GM12873 (cell line): ENCODE results near the gene ANKRD40CL.

Experiments used
- TF ChIP-seq, protein P1 (sequence below): IDR thresholded peaks from 2 replicates; pipeline ENCODE4 v1.5.1; 2012; ENCODE audit warnings: low read depth, mild to moderate bottlenecking, moderate library complexity, low read length, control low read depth; ENCODE audit not compliant: insufficient read depth; ENCODE audit errors: missing control alignments

Gene ANKRD40CL

DNA sequence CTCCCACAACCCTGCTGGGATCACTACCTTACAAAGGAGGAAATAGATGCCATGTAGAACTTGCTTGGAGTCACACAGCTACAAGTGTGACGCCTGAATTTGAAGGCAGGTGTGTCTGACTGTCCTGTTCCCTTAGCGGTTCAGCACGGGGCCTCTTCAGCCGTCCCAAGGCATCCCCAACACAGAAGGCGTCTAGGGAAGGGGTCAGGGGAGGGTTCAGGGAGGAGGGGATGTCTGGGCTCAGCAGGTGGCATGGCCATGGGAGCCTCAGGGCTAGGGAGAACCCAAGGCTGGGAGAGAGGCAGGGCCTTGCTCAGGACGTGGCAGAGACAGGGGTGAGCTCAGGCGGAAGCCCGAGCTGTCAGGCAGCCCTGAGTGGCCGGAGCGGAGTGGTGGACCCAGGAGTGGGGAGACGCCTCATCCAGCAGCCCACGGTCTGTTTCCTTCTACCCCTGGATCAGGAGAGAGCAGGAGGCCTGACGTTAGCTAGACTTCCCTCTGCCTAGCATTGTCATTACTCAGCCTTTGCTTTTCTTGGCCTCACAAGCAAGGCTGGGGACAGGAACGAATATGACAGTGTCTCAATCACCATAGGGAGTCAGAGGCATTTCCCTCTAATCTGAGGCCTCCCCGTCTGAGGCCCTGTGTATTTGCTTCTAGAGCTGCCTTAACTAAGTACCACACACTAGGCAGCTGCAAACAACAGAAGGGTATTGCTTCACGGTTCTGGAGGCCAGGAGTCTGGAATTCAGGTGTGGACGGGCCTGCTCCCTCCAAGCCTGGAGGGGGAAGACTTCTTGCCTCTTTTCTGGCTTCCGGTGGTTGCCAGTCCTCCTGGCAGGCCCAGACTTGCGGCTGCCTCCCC lies 31.3 kb upstream of the ANKRD40CL start:
- TF ChIP-seq, protein P1, sequence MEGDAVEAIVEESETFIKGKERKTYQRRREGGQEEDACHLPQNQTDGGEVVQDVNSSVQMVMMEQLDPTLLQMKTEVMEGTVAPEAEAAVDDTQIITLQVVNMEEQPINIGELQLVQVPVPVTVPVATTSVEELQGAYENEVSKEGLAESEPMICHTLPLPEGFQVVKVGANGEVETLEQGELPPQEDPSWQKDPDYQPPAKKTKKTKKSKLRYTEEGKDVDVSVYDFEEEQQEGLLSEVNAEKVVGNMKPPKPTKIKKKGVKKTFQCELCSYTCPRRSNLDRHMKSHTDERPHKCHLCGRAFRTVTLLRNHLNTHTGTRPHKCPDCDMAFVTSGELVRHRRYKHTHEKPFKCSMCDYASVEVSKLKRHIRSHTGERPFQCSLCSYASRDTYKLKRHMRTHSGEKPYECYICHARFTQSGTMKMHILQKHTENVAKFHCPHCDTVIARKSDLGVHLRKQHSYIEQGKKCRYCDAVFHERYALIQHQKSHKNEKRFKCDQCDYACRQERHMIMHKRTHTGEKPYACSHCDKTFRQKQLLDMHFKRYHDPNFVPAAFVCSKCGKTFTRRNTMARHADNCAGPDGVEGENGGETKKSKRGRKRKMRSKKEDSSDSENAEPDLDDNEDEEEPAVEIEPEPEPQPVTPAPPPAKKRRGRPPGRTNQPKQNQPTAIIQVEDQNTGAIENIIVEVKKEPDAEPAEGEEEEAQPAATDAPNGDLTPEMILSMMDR: no peak

DNA sequence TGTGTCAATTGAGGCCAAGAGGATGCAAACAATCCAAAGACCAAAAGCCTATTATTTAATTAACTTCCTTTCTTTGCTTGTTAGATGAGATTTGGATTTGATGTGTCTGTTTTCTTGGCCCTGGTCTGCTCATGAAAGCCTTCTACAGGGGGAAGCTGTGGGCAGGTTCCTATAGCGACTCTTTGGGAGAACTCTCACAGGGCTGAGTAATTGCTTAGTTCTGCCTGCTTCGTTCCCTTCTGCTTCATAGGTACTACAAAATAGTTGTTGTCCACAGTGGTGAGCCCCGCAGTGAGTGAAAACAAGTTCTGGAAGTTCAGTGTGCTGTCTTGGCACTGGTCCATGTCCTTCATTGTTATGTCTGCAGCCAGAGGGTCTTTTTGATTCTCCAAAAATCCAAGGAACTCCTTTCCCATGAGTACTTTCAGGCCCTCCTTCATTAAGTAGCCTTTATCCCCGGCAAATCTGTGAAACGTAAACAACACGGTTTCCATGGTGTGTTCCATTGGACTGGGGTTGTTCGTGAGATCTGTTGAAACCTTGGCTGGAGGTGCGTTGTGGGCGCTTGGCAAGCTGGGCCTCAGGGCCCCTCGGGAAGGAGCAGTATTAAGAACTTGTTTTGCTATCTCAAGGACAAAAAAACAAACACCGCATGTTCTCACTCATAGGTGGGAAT lies 30.0 kb upstream of the ANKRD40CL start:
- TF ChIP-seq, protein P1: no peak

DNA sequence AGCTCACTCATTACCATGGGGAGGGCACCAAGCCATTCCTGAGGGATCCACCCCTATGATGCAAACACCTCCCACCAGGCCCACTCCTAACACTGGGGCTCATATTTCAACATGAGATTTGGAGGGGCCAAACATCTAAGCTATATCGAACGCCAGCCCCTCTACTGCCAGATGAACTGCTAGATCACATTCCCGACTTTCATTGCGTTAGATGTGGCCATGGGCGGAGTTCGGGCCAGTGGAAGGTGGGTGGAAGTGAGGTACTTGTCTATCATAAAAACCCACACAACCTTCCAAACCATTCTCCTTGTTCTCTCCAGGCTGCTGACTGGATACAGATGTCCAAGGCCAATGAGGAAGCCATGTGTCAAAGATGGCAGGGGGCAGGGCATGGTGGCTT lies 27.0 kb upstream of the ANKRD40CL start:
- TF ChIP-seq, protein P1: no peak

DNA sequence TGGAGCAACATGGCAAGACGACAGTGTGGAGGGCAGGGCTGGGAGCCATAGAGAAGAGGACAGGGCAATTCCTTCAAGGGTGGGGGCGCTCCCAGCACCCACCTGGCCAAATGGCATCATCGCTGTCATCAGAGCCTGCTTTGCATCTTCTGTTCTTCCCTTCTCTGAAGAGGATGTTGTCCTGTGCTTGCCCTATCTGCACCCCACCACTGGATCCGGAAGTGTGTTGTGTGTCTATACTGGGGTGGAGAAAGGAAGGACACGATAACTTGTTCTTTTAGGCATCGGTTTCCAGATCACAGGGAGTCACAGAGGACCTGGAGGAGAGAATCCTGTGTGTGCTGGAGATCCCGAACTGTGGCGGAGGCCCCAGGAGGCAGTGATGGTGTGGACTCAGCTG lies 25.7 kb upstream of the ANKRD40CL start:
- TF ChIP-seq, protein P1: no peak

DNA sequence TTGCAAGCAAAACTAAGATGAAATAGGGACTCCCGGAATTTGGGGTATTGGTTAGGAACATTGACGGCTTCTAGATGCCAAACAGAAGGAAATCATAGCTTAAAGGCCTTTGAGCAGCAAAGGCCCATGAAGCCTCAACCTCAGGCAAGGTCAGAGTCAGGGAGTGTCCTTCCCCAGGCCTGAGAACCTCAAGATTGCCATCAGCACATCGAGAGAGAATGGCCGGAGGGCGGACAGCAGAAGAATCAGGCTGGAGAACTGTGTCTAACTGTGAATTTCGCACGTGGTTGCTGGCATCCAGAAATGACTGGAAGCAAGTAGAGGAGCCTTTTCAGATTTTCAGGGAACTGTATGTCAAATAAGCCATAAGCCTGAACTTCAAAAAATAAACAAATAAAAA lies 24.8 kb upstream of the ANKRD40CL start:
- TF ChIP-seq, protein P1: no peak

DNA sequence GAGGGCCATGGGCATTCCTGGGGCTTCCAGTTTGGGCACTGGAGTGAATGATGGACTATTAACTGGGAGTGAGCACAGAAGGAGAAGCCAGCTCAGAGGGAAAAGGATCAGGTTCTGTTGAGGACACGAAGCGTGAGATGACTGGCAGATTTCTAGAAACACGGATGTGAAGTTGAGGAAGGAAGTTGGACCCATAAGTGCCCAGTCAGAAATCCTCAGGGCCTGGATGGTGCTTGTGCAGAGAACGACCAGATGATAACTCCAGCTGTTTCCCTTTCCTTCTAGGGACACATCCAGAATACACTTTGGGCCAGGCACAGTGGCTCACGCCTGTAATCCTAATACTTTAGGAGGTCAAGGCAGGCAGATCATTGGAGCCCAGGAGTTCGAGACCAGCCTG lies 23.3 kb upstream of the ANKRD40CL start:
- TF ChIP-seq, protein P1: no peak

DNA sequence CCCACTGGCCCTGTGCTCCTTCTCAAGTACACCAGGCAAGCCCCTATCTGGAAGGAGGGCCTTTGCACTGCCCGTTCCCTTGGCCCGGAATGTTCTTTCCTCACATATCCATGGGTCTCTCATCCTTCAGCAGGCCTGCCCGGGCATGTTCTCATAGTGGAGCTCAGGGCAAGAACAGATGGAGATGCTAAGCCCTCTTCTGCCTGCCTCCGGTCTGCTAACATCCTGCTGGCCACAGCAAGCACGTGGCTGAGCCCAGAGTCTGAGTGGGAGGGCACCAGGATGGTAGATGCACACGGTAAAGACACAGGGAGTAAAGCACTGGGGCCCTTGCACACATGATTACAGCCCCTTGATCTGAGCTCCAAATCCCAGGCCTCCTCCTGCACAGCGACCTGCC lies 19.8 kb upstream of the ANKRD40CL start:
- TF ChIP-seq, protein P1: no peak
